ENCODE data around the gene NUDT8. TPM values are rescaled to one million over a fixed set of nuclear protein-coding genes. Genes with fewer than 3 reads are reported as not detected.

Gene NUDT8
- total RNA-seq, 2 experiments from 2014 or later = 18.6 to 20.1 TPM

DNA sequence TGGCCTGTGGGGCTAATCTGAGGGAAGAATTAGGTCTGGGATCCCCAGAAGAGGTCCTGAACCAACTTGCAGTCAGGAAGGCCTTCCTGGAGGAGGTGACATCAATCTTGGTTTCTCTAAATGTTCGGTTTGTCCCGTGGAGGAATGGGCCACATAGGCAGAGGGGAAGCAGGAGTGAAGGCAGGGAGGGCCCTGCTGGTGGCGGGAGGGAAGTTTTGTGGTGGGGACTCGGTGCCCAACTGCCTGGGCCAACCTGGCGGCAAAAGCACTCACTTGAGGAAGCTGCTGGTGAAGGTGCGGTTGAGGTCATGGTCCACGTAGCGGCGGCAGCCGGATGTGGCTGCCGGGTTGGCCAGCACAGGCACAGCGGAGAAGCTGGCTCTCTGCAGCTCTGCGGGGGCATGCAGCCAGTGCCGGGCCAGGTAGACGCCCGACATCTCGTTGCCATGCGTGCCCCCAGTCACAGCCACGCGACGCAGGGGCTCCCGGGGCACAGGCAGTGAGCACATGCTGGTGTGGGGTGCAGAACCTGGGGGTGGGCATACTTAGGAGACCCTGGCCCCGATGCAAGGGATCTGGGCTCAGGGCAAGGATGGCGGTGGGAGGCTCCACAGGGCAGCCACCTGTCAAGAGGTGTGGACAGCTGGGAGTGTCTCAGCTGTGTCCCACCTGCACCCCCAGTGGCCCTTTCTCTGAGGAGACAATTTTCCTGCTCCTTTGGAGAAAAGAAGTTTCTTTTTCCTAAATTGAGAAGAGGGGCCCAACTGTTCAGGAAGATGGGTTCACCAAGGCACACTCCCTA is 17.0 kb upstream of the NUDT8 start:
- ChIA-PET CTCF (interaction anchor here (1.1 to 8.3 kb wide), 6 partner anchors 8 to 64 kb away, joined by 3 to 111 read pairs (median 5); partner anchors contain the start of gene NUDT8), POLR2A (interaction anchor here (0.6 to 2.3 kb wide), 5 partner anchors 11 to 125 kb away, joined by 3 to 8 read pairs (median 4); partner anchors contain the start of gene NUDT8)
- Mint-ChIP-seq H3K27me3 (ENCODE audit: low read depth) (no peaks in the 10 kb centered on the region), H3K36me3 (ENCODE audit: low read depth) (peaks cover 1% of the 10 kb centered on the region), H3K4me1 (ENCODE audit: low read depth) (peaks cover 60% of the 10 kb centered on the region), H3K9me3 (ENCODE audit: insufficient read depth) (no peaks in the 10 kb centered on the region), H3K27ac (peak overlapping the region; percentile 83), H3K4me3 (peak overlapping the region; percentile 47)
- ATAC-seq (peak; percentile 31), DNase-seq (peak; percentile 79)

GRCh38 chr11:67645521-67646461 is 16.1 kb upstream of the NUDT8 start:
- Mint-ChIP-seq H3K27ac (peak overlapping the region; percentile 83), H3K27me3 (ENCODE audit: low read depth) (no peaks in the 10 kb centered on the region), H3K9me3 (ENCODE audit: insufficient read depth) (no peaks in the 10 kb centered on the region), H3K4me1 (ENCODE audit: low read depth) (peaks cover 57% of the 10 kb centered on the region), H3K36me3 (ENCODE audit: low read depth) (peaks cover 1% of the 10 kb centered on the region), H3K4me3 (peak overlapping the region; percentile 47)
- ATAC-seq (no peak), DNase-seq (no peak)
- ChIA-PET POLR2A (interaction anchor here (0.6 to 2.3 kb wide), 4 partner anchors 12 to 124 kb away, joined by 3 to 8 read pairs (median 5); partner anchors contain the start of gene NUDT8), CTCF (interaction anchor here (1.3 to 8.3 kb wide), 4 partner anchors 11 to 32 kb away, joined by 3 to 111 read pairs (median 44); partner anchors contain the start of gene NUDT8)

- ChIA-PET CTCF (interaction anchor here (8.1 to 8.3 kb wide), 2 partner anchors 14 to 15 kb away, joined by 81 to 111 read pairs; partner anchors contain the start of gene NUDT8), POLR2A (interaction anchor here (1.2 to 2.3 kb wide), 2 partner anchors 12 to 31 kb away, joined by 3 to 8 read pairs; no protein-coding TSS in a partner anchor)
- no peaks in the 10 kb centered on the region for H3K27me3 Mint-ChIP-seq (ENCODE audit: low read depth)
- H3K4me1 Mint-ChIP-seq (ENCODE audit: low read depth) = peaks cover 46% of the 10 kb centered on the region
- ATAC-seq = no peak
- no peak overlapping the region for H3K27ac Mint-ChIP-seq
- no peak for DNase-seq
- H3K4me3 Mint-ChIP-seq = no peak overlapping the region
- no peaks in the 10 kb centered on the region for H3K36me3 Mint-ChIP-seq (ENCODE audit: low read depth)
- no peaks in the 10 kb centered on the region for H3K9me3 Mint-ChIP-seq (ENCODE audit: insufficient read depth)
Observed at GRCh38 chr11:67644472-67645418, 15.0 kb upstream of the NUDT8 start.

- POLR2A ChIA-PET = interaction anchor here (1.2 kb wide), 1 partner anchor 11 kb away, joined by 3 read pairs; no protein-coding TSS in a partner anchor
- no peak overlapping the region for H3K27ac Mint-ChIP-seq
Observed at GRCh38 chr11:67644042-67644441, 14.3 kb upstream of the NUDT8 start.

GRCh38 chr11:67642173-67643120 is 12.7 kb upstream of the NUDT8 start:
- no peak for ATAC-seq
- Mint-ChIP-seq H3K9me3 (ENCODE audit: insufficient read depth) (no peaks in the 10 kb centered on the region), H3K27ac (no peak overlapping the region), H3K4me3 (no peak overlapping the region), H3K27me3 (ENCODE audit: low read depth) (peaks cover 2% of the 10 kb centered on the region), H3K4me1 (ENCODE audit: low read depth) (peaks cover 27% of the 10 kb centered on the region), H3K36me3 (ENCODE audit: low read depth) (no peaks in the 10 kb centered on the region)
- CTCF ChIA-PET = interaction anchor here (1.2 to 8.3 kb wide), 2 partner anchors 11 to 17 kb away, joined by 5 to 111 read pairs; partner anchors contain the start of gene NUDT8
- no peak for DNase-seq
- POLR2A ChIA-PET = no interaction called here

More at GRCh38 chr11:67644042-67644441, 14.3 kb upstream of the NUDT8 start:
- no peak overlapping the region for H3K4me3 Mint-ChIP-seq
- H3K4me1 Mint-ChIP-seq (ENCODE audit: low read depth) = peaks cover 39% of the 10 kb centered on the region
- H3K9me3 Mint-ChIP-seq (ENCODE audit: insufficient read depth) = no peaks in the 10 kb centered on the region
- no peaks in the 10 kb centered on the region for H3K27me3 Mint-ChIP-seq (ENCODE audit: low read depth)
- CTCF ChIA-PET = interaction anchor here (8.1 to 8.3 kb wide), 2 partner anchors 13 to 16 kb away, joined by 81 to 111 read pairs; partner anchors contain the start of gene NUDT8
- ATAC-seq = no peak
- H3K36me3 Mint-ChIP-seq (ENCODE audit: low read depth) = no peaks in the 10 kb centered on the region
- DNase-seq = no peak

DNA sequence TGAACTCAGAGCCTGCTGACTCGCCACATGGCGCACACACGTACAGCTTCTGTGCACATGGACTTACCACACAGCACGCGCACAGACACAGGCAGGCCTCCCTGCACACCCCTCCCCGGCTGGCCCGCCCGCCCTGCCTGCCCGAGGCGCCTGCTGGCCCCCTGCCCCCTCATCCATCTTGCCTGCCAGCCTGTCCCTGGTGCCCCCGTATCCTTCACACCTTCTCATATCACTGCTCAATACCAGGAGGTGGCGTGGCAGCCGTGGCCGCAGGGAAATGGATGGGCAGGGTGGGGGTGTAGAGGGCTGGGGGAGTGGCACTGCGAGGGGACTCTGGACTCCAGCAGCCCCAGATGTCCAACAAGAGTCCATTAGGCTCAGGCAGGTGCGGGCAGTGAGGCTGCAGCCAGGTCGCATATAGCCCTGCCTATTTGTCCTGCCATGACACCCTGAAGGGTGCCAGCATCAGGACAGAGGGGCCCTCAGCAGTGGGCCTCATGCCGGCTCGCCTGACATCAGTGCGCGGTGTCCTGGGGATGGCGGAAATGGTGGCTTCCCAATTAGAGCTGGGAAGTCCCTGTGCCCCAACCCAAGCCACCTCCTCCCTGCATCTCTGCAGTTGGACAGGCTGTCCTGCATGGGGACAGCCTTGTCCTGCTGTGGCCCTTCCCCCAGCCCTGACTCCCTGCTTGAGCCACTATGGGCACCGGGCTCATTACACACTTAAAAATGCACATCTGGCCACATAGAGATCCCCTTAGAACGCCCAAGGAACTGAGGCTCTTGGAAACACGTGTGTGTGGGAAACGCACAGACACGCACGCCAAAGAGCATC is 11.8 kb upstream of the NUDT8 start:
- ATAC-seq (no peak), DNase-seq (no peak)
- H3K4me3 Mint-ChIP-seq = no peak overlapping the region
- no peaks in the 10 kb centered on the region for H3K36me3 Mint-ChIP-seq (ENCODE audit: low read depth)
- ChIA-PET CTCF (interaction anchor here (3.3 kb wide), 1 partner anchor 12 kb away, joined by 19 read pairs; the partner anchor contains the start of gene NUDT8), POLR2A (no interaction called here)
- H3K27ac Mint-ChIP-seq = no peak overlapping the region
- no peaks in the 10 kb centered on the region for H3K9me3 Mint-ChIP-seq (ENCODE audit: insufficient read depth)
- H3K27me3 Mint-ChIP-seq (ENCODE audit: low read depth) = peaks cover 2% of the 10 kb centered on the region
- H3K4me1 Mint-ChIP-seq (ENCODE audit: low read depth) = peaks cover 27% of the 10 kb centered on the region

DNA sequence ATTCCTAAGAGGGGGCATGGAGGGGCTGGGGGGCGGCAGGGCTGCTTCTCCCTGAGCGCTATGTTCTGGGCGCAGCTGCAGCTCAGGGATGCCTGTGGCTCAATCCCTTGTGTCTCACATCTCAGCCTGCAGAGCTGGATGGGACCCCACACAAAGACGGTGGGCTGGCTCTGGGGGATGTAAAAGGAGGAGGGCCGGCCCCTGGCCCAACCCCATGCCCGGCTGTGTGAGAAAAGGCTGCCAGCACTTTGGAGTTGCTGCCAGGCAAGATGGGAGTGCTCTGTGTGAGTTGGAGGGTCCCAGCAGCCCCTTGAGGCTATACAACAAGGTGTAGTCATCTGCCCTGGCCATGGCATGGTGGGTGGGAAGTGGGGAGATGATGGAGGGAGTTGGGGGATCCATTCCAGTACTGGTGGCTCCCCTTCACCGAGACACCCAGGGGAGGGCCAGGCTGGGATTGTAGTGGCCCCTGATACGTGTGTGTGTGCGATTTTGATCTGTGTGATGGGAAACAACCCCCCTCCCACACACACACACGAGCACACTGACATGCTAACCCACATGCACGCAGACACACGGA is 11.1 kb upstream of the NUDT8 start:
- H3K4me3 Mint-ChIP-seq = no peak overlapping the region
- H3K4me1 Mint-ChIP-seq (ENCODE audit: low read depth) = peaks cover 21% of the 10 kb centered on the region
- CTCF ChIA-PET = interaction anchor here (0.8 to 3.3 kb wide), 5 partner anchors 8 to 18 kb away, joined by 3 to 19 read pairs (median 5); partner anchors contain the start of genes ACY3 and NUDT8
- H3K9me3 Mint-ChIP-seq (ENCODE audit: insufficient read depth) = no peaks in the 10 kb centered on the region
- H3K27ac Mint-ChIP-seq = no peak overlapping the region
- no peak for DNase-seq
- H3K36me3 Mint-ChIP-seq (ENCODE audit: low read depth) = no peaks in the 10 kb centered on the region
- ATAC-seq = no peak
- POLR2A ChIA-PET = no interaction called here
- H3K27me3 Mint-ChIP-seq (ENCODE audit: low read depth) = peaks cover 2% of the 10 kb centered on the region

DNA sequence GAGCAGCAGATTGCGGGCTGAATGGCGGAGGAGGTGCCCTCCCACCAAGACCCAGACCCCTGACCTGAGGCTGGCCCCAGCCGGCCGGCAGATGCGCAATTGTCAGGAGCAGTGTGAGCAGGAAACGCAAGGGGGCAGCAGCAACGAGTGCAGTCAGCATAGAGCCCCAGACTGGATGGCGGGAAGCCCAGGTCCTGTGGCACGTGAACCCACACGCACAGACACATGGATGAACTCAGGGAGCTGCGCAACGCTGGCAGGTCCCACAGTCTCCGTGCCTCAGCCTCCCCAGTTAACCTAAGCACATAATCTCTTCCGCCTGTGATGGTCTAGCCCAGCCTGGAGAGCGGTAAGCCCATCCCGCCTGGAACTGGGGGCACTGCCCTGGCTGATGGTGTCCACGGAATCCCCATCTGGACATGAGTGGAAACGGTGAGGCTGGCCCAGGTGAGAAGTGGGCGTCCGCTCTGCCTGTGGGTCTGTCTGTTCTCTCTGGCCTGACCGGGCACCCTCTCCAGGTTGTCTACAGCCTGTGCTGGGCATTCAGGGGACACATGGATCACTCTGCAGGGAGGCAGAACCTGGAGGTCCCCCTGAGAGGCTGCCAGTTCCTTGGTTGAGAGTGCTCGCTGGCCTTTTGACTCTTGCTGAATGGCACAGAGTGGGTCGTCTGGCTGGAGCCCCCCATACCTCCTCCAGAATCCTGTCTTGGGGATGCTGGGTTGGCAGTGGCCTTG is 10.5 kb upstream of the NUDT8 start:
- Mint-ChIP-seq H3K27me3 (ENCODE audit: low read depth) (peaks cover 2% of the 10 kb centered on the region), H3K9me3 (ENCODE audit: insufficient read depth) (no peaks in the 10 kb centered on the region), H3K4me1 (ENCODE audit: low read depth) (peaks cover 16% of the 10 kb centered on the region), H3K27ac (no peak overlapping the region), H3K36me3 (ENCODE audit: low read depth) (no peaks in the 10 kb centered on the region), H3K4me3 (no peak overlapping the region)
- ATAC-seq (peak; percentile 80), DNase-seq (peak; percentile 69)
- ChIA-PET CTCF (interaction anchor here (0.8 to 3.3 kb wide), 5 partner anchors 9 to 19 kb away, joined by 3 to 19 read pairs (median 5); partner anchors contain the start of genes ACY3 and NUDT8), POLR2A (no interaction called here)
